ENCODE results near the gene OTUB2.

OTUB2 gene

DNA sequence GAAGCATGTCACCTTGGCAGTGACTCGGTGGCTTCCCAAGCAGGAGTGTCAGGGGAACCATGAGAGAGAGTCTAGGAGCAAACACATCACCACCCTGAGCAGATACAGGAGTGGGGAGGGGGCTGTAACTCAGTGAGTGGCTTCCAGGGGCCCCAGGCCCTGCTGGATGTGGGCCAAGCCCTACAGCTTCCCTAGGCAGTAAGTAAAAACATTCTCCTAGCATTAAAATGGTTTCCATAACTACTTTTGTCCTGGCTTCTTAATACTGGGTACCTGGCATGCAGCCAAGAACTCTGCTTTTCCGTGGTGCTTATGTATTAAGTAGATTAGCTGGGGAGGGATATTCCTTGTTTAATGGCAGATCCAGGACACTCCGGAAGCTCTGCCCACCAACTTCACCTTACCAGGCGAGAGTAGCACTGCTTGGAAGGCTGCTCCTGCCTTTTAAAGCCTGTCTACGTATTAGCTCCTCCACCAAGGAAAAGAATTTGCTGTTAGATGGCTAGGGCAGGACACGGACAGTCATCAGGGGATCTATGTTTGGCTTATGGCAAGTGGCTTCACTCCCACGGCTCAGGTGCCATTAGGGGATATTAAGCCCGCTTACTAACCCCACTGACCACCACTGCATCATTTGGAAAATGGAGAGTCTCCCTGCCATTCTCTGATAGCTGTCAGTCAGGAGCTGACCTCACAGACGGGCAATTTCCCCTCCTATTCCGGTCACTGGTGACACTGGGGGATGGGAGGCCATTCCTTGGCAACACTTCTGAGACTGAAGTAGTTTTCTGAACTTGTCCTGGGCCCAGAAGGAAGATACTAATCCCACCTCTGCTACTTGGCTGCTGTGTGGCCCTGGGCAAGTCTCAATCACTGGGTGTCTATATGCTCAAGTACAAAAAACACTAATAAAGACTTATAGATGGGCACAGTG, 22.8 kb downstream of the OTUB2 start:
- TF ChIP-seq, protein P1, sequence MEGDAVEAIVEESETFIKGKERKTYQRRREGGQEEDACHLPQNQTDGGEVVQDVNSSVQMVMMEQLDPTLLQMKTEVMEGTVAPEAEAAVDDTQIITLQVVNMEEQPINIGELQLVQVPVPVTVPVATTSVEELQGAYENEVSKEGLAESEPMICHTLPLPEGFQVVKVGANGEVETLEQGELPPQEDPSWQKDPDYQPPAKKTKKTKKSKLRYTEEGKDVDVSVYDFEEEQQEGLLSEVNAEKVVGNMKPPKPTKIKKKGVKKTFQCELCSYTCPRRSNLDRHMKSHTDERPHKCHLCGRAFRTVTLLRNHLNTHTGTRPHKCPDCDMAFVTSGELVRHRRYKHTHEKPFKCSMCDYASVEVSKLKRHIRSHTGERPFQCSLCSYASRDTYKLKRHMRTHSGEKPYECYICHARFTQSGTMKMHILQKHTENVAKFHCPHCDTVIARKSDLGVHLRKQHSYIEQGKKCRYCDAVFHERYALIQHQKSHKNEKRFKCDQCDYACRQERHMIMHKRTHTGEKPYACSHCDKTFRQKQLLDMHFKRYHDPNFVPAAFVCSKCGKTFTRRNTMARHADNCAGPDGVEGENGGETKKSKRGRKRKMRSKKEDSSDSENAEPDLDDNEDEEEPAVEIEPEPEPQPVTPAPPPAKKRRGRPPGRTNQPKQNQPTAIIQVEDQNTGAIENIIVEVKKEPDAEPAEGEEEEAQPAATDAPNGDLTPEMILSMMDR (conservative IDR thresholded peaks at IDR 0.05), result no peak
- H3K27ac ChIP-seq, result peak overlapping the region; percentile 5; the same call in 1 of the 2 replicates

DNA sequence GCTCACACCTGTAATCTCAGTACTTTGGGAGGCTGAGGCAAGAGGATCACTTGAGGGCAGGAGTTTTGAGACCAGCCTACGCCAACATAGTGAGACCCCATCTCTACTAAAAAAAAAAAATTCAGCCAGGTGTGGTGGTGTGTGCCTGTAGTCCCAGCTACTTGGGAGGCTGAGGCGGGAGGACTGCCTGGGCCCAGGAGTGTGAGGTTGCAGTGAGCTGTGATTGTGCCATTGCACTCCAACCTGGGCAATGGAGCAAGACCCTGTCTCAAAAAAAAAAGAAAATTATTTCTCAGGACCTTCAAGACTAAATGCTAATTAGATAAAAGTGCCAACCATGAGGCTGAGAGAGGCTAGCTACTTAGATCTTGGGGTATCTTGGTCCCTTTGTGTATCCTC, 23.5 kb downstream of the OTUB2 start:
- TF ChIP-seq, protein P1 (conservative IDR thresholded peaks at IDR 0.05), result no peak
- H3K27ac ChIP-seq, result no peak overlapping the region

DNA sequence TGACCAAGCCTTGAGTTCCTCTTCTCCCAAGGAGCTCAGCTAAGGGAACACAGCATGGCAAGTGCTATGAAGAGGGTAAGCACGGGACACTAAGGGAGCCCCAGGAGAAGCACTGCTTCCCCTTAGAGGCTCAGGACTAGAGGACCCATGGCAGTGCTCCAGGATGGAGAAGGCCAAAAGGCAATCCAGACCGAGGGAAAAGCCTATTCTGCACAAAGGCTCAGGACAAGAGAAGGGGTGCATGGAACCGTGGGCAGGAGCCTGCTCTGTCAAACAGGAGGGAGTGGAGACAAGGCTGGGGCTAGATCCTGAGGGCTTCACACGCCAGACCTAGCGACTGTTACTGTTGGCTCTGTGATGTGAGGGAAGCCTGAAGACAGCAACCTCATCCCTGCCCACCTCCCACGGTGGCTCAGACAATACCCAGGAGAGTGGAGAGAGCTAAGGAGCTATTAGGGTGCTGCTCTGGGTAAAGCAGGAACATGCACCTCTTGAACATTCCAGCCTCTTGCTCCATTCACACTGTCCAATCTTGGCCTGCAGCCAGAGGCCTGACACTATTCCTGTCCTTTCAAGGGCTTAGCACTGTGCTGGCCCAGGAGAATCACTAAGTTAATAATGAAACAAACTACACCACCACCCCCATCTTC, 24.2 kb downstream of the OTUB2 start:
- no peak overlapping the region for H3K27ac ChIP-seq
- TF ChIP-seq, protein P1 (conservative IDR thresholded peaks at IDR 0.05), result no peak

DNA sequence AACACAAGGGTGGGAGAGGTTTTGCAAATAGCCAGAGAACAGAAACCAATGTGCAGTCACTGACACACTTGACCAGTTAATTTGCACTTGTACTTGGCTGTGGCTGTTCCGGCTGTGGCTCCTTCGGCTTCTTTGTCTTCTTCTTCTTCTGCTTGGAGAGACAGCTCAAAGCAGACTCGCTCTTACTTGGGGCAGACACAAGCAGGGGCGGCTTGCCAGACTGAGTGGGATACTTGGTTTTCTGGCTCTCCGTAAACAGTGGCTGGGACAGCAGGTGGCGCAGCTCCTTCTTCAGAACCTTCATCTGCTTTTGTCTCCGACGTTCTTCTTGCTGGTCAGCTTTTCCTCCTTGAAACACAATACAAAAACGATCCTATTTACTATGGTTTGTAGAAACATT, 25.0 kb downstream of the OTUB2 start:
- peak overlapping the region; percentile 69 for H3K27ac ChIP-seq
- TF ChIP-seq, protein P1 (conservative IDR thresholded peaks at IDR 0.05), result peak; percentile 74

DNA sequence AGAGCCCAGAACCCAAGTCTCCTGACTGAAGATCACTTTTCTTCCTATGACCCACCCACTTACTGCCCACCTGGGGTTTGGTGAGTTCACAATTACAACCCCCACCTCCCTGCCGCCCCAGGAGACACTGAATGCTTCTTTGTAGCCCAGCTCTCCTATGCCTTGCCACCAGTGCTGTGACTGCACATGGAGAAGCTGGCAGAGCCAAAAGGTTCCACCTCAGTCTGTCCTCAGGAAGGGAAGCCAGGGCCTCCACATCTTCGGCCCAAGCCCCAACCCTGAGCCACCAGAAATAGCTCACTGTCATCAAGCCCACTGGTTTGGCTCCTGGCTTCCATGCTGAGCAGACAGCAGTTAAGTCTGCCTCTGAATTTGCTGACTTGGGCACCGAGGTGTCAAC, 25.6 kb downstream of the OTUB2 start:
- TF ChIP-seq, protein P1 (conservative IDR thresholded peaks at IDR 0.05), result no peak
- H3K27ac ChIP-seq, result peak overlapping the region; percentile 69

DNA sequence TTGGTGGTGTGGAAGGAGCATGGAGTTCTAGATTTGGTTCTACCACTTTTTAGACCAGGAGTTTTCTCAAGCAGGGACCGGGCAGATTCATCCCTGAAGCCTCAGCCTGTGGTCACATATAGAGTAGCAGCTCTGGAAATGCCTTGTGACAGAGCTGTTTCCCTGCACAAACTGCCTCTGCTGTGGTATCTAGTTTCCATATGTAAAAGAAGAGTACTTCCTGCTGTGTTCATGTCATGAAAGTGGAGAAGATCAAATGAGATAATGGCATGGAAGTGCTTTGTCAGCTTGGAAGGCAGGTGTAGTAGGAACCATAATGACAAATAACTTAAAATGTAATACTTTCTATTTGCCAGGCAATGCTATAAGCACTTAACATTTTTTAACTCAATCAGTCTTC, 26.1 kb downstream of the OTUB2 start:
- H3K27ac ChIP-seq, result peak overlapping the region; percentile 69
- TF ChIP-seq, protein P1 (conservative IDR thresholded peaks at IDR 0.05), result no peak

DNA sequence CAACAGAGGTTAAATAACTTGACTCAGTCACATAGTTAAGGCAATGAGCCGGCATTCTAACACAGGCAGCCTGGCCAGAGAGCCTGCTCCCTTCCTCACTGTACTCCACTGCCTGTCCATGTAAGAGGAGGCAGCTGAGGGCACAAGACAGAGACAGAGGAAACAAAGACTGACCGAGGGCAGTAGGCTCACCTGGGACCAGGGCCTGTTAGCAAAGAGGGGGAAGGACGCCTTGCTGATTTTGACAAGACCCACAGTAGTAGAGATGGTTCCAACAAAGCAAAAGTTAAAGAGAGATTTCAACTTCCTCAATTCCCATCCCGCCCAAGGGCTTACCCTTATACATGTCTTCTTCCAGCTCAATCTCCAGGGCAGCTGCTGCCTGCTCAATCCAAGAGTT, 26.5 kb downstream of the OTUB2 start:
- H3K27ac ChIP-seq, result peak overlapping the region; percentile 69
- TF ChIP-seq, protein P1 (conservative IDR thresholded peaks at IDR 0.05), result no peak
